GM21528 (cell line): ENCODE data around the gene TMEM59L.

Experiments
- ATAC-seq: cut with Tn5 transposase; IDR thresholded peaks from one replicate; pipeline ENCODE4 v1.9.1; 2021; ENCODE audit warnings: mild to moderate bottlenecking, moderate library complexity; ENCODE audit not compliant: unreplicated experiment, low FRiP score

The TMEM59L gene

DNA sequence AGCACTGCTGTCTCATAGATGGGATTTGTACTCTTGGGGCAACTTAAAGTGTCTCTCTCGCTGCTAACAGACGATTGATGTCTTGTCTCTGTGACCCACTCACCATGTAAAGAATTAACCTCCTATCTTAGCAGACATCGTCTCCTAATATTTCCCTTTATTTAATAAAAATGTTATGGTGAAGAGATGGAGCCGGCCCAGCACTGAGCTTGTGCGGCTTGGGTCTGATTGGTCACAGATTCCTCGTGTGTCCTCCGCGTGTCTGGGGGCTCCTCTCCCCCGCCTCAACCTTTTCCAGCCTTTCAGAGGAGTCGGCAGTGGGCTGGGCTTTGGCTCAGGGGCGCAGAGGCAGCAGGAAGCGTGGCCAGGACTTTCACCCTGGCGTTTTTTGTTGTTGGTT lies 57.6 kb downstream of the TMEM59L start:
- no peak for ATAC-seq
